CD4-positive, alpha-beta T cell treated with Interleukin-15 for 1 hour (primary cell): ENCODE measurements around the gene ACAP1.
A peak's percentile ranks its signal among the peaks of the same experiment; 100 is the strongest.

Experiments used
- DNase-seq: peaks from one replicate; pipeline ENCODE4 v3.0.0-alpha.2; 2020

Gene ACAP1

GRCh38 chr17:7311110-7311705, 25.1 kb upstream of the ACAP1 start:
- DNase-seq = no peak

- no peak for DNase-seq
Observed at GRCh38 chr17:7312432-7313087, 23.8 kb upstream of the ACAP1 start.

- no peak for DNase-seq
Observed at GRCh38 chr17:7313088-7313889, 23.0 kb upstream of the ACAP1 start.

GRCh38 chr17:7313890-7314718, 22.2 kb upstream of the ACAP1 start:
- DNase-seq = no peak

GRCh38 chr17:7314719-7315569, 21.4 kb upstream of the ACAP1 start, which contains the start of gene GPS2:
Gene GPS2, minus strand, starts transcription at chr17:7315360. Its CDS starts 308 bp downstream, at chr17:7315052.
- peak; percentile 92 for DNase-seq

- DNase-seq = no peak
Observed at GRCh38 chr17:7315570-7316235, 20.6 kb upstream of the ACAP1 start.

GRCh38 chr17:7317161-7317803, 19.0 kb upstream of the ACAP1 start:
- DNase-seq = no peak

GRCh38 chr17:7318121-7318860, 18.0 kb upstream of the ACAP1 start:
- no peak for DNase-seq

GRCh38 chr17:7321466-7321865, 14.9 kb upstream of the ACAP1 start:
- DNase-seq = no peak

- DNase-seq = no peak
Observed at GRCh38 chr17:7322520-7323194, 13.7 kb upstream of the ACAP1 start.

- DNase-seq = peak; percentile 46
Observed at GRCh38 chr17:7323731-7324437, 12.4 kb upstream of the ACAP1 start.

GRCh38 chr17:7324438-7324779, 11.9 kb upstream of the ACAP1 start:
- DNase-seq = no peak

GRCh38 chr17:7325031-7325528, 11.2 kb upstream of the ACAP1 start:
- DNase-seq = no peak

- DNase-seq = no peak
Observed at GRCh38 chr17:7326186-7326585, 10.1 kb upstream of the ACAP1 start.

GRCh38 chr17:7327056-7327455, 9.3 kb upstream of the ACAP1 start:
- DNase-seq = no peak

- no peak for DNase-seq
Observed at GRCh38 chr17:7327501-7327900, 8.8 kb upstream of the ACAP1 start.

- DNase-seq = no peak
Observed at GRCh38 chr17:7328009-7328408, 8.3 kb upstream of the ACAP1 start.

- no peak for DNase-seq
Observed at GRCh38 chr17:7328840-7329373, 7.4 kb upstream of the ACAP1 start, which contains the start of gene NEURL4. Gene NEURL4, minus strand, starts transcription at chr17:7329335. Its CDS starts 23 bp downstream, at chr17:7329312.
